SK-N-SH treated with all-trans-retinoic acid at 6 μM for 48 hours (cell line): ENCODE measurements around the gene ATPAF1.
"Not testable (repeated sequence)": the region's sequence is repeated elsewhere in the genome, so short reads cannot be mapped to it uniquely, and the experiment has no call there.

Experiments used
- ATAC-seq: fragments of 200-7000 bp; cut with Tn5 transposase; 3 replicates; pipeline ENCODE4 v1.9.1; 2020; ENCODE audit warnings: mild to moderate bottlenecking, moderate library complexity
- ARNTL ChIP-seq: fragments of 450-650 bp; formaldehyde crosslinking; IDR thresholded peaks from 2 replicates; pipeline ENCODE4 v1.5.0; 2020; ENCODE audit warnings: low read depth, mild to moderate bottlenecking, moderate library complexity, borderline replicate concordance
- BACH2 ChIP-seq: fragments of 250-450 bp; sonication (Bioruptor Pico); IDR thresholded peaks from 2 replicates; pipeline ENCODE4 v1.9.0; 2021; ENCODE audit warnings: mild to moderate bottlenecking, borderline replicate concordance
- CREB5 ChIP-seq: fragments of 250-450 bp; sonication (Bioruptor Pico); IDR thresholded peaks from 2 replicates; pipeline ENCODE4 v1.5.1; 2020; ENCODE audit warnings: low read depth, mild to moderate bottlenecking, moderate library complexity
- CSDC2 ChIP-seq: fragments of 250-450 bp; sonication (Bioruptor Pico); IDR thresholded peaks from 2 replicates; pipeline ENCODE4 v1.5.0; 2020; ENCODE audit warnings: mild to moderate bottlenecking, moderate library complexity
- CSRNP3 ChIP-seq: fragments of 250-450 bp; sonication (Bioruptor Pico); IDR thresholded peaks from 2 replicates; pipeline ENCODE4 v1.5.1; 2021; ENCODE audit warnings: mild to moderate bottlenecking, moderate library complexity
- ESRRG ChIP-seq: fragments of 250-450 bp; sonication (Bioruptor Pico); IDR thresholded peaks from 2 replicates; pipeline ENCODE4 v1.6.1; 2021; ENCODE audit warnings: mild to moderate bottlenecking
- GLIS3 ChIP-seq: fragments of 250-450 bp; sonication (Bioruptor Pico); IDR thresholded peaks from 2 replicates; pipeline ENCODE4 v1.5.0; 2020; ENCODE audit warnings: mild to moderate bottlenecking, moderate library complexity
- ISL1 ChIP-seq: fragments of 250-450 bp; sonication (Bioruptor Pico); IDR thresholded peaks from 2 replicates; pipeline ENCODE4 v2.1.2; 2022; ENCODE audit warnings: mild to moderate bottlenecking, moderate library complexity
- OSR1 ChIP-seq: fragments of 250-450 bp; sonication (Bioruptor Pico); IDR thresholded peaks from 2 replicates; pipeline ENCODE4 v1.8.0; 2022; ENCODE audit warnings: moderate library complexity, mild to moderate bottlenecking, inconsistent platforms
- POU6F1 ChIP-seq: fragments of 250-450 bp; sonication (Bioruptor Pico); IDR thresholded peaks from 2 replicates; pipeline ENCODE4 v1.8.0; 2021; ENCODE audit warnings: low read depth, mild to moderate bottlenecking, moderate library complexity, borderline replicate concordance
- PPARA ChIP-seq: fragments of 250-450 bp; sonication (Bioruptor Pico); IDR thresholded peaks from 2 replicates; pipeline ENCODE4 v1.5.0; 2020; ENCODE audit warnings: mild to moderate bottlenecking, borderline replicate concordance
- RARB ChIP-seq: fragments of 250-450 bp; sonication (Bioruptor Pico); IDR thresholded peaks from 2 replicates; pipeline ENCODE4 v1.8.0; 2021; ENCODE audit warnings: mild to moderate bottlenecking, moderate library complexity
- SNAI2 ChIP-seq: fragments of 250-450 bp; sonication (Bioruptor Pico); IDR thresholded peaks from 2 replicates; pipeline ENCODE4 v1.5.0; 2020; ENCODE audit warnings: mild to moderate bottlenecking, moderate library complexity
- TOX ChIP-seq: fragments of 250-450 bp; sonication (Bioruptor Pico); IDR thresholded peaks from 2 replicates; pipeline ENCODE4 v1.8.0; 2021; ENCODE audit warnings: mild to moderate bottlenecking, moderate library complexity, borderline replicate concordance
- ZC3H10 ChIP-seq: fragments of 250-450 bp; sonication (Bioruptor Pico); IDR thresholded peaks from 2 replicates; pipeline ENCODE4 v1.5.1; 2021; ENCODE audit warnings: mild to moderate bottlenecking, moderate library complexity
- ZFP3 ChIP-seq: fragments of 250-450 bp; sonication (Bioruptor Pico); IDR thresholded peaks from 2 replicates; pipeline ENCODE4 v1.5.0; 2020; ENCODE audit warnings: mild to moderate bottlenecking, moderate library complexity
- ZFP30 ChIP-seq: fragments of 450-650 bp; formaldehyde crosslinking; IDR thresholded peaks from 2 replicates; pipeline ENCODE4 v1.5.0; 2022; ENCODE audit warnings: mild to moderate bottlenecking, moderate library complexity
- ZNF565 ChIP-seq: fragments of 450-650 bp; formaldehyde crosslinking; conservative IDR thresholded peaks from 2 replicates; pipeline ENCODE4 v1.5.0; 2020; ENCODE audit warnings: low read depth, mild to moderate bottlenecking, moderate library complexity
- ZNF70 ChIP-seq: fragments of 450-650 bp; formaldehyde crosslinking; IDR thresholded peaks from 2 replicates; pipeline ENCODE4 v1.5.0; 2020; ENCODE audit warnings: mild to moderate bottlenecking, moderate library complexity
- ZNF8 ChIP-seq: fragments of 450-650 bp; formaldehyde crosslinking; IDR thresholded peaks from 2 replicates; pipeline ENCODE4 v1.5.0; 2020; ENCODE audit warnings: mild to moderate bottlenecking, moderate library complexity
- TF ChIP-seq, protein P1 (sequence below): fragments of 250-450 bp; sonication (Bioruptor Pico); IDR thresholded peaks from 2 replicates; pipeline ENCODE4 v1.5.0; 2020; ENCODE audit warnings: mild to moderate bottlenecking, moderate library complexity
- TF ChIP-seq, protein P2 (sequence below): fragments of 250-450 bp; sonication (Bioruptor Pico); IDR thresholded peaks from 2 replicates; pipeline ENCODE4 v1.8.0; 2020; ENCODE audit warnings: mild to moderate bottlenecking, moderate library complexity, borderline replicate concordance

ATPAF1 gene

DNA sequence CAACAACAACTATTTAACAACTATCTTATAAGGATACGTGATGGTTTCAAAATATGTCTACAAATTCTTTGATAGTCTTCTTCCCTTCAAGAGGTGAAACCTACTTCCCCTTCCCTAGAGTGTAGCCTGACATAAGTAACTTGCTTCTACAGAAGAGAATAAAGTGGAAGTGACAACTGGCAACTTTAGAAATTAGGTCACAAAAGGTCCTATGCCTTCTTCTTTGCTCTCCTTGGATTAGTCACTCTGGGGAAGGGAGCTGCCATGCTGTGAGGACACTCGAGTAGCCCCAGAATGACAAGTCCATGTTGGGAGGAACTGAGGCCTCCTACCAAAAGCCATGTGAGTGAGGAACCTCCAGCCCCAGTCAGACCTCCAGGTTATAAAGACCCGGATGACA lies 31.5 kb upstream of the ATPAF1 start (continued):
- no peak for TF ChIP-seq BACH2 (CRISPR knock-in tag)
- TF ChIP-seq ISL1: no peak
- TF ChIP-seq OSR1 (CRISPR knock-in tag): no peak
- TF ChIP-seq ZNF70: no peak
- TF ChIP-seq, all 23 proteins: peak for 0

GRCh38 chr1:46697053-46697452 lies 28.9 kb upstream of the ATPAF1 start:
- no peak for ATAC-seq
- TF ChIP-seq OSR1 (CRISPR knock-in tag): no peak
- no peak for TF ChIP-seq ZFP30
- TF ChIP-seq, protein P1, sequence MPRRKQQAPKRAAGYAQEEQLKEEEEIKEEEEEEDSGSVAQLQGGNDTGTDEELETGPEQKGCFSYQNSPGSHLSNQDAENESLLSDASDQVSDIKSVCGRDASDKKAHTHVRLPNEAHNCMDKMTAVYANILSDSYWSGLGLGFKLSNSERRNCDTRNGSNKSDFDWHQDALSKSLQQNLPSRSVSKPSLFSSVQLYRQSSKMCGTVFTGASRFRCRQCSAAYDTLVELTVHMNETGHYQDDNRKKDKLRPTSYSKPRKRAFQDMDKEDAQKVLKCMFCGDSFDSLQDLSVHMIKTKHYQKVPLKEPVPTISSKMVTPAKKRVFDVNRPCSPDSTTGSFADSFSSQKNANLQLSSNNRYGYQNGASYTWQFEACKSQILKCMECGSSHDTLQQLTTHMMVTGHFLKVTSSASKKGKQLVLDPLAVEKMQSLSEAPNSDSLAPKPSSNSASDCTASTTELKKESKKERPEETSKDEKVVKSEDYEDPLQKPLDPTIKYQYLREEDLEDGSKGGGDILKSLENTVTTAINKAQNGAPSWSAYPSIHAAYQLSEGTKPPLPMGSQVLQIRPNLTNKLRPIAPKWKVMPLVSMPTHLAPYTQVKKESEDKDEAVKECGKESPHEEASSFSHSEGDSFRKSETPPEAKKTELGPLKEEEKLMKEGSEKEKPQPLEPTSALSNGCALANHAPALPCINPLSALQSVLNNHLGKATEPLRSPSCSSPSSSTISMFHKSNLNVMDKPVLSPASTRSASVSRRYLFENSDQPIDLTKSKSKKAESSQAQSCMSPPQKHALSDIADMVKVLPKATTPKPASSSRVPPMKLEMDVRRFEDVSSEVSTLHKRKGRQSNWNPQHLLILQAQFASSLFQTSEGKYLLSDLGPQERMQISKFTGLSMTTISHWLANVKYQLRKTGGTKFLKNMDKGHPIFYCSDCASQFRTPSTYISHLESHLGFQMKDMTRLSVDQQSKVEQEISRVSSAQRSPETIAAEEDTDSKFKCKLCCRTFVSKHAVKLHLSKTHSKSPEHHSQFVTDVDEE (CRISPR knock-in tag): no peak
- no peak for TF ChIP-seq CSRNP3 (CRISPR knock-in tag)
- TF ChIP-seq ZNF565 (CRISPR knock-in tag): no peak
- no peak for TF ChIP-seq GLIS3 (CRISPR knock-in tag)
- TF ChIP-seq ESRRG (CRISPR knock-in tag): no peak
- no peak for TF ChIP-seq ZNF8
- no peak for TF ChIP-seq ZNF70
- no peak for TF ChIP-seq ISL1
- TF ChIP-seq CSDC2 (CRISPR knock-in tag): no peak
- TF ChIP-seq SNAI2 (CRISPR knock-in tag): no peak
- TF ChIP-seq, protein P2, sequence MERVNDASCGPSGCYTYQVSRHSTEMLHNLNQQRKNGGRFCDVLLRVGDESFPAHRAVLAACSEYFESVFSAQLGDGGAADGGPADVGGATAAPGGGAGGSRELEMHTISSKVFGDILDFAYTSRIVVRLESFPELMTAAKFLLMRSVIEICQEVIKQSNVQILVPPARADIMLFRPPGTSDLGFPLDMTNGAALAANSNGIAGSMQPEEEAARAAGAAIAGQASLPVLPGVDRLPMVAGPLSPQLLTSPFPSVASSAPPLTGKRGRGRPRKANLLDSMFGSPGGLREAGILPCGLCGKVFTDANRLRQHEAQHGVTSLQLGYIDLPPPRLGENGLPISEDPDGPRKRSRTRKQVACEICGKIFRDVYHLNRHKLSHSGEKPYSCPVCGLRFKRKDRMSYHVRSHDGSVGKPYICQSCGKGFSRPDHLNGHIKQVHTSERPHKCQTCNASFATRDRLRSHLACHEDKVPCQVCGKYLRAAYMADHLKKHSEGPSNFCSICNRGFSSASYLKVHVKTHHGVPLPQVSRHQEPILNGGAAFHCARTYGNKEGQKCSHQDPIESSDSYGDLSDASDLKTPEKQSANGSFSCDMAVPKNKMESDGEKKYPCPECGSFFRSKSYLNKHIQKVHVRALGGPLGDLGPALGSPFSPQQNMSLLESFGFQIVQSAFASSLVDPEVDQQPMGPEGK (CRISPR knock-in tag): no peak
- TF ChIP-seq POU6F1: no peak
- no peak for TF ChIP-seq ZC3H10 (CRISPR knock-in tag)

- not testable (repeated sequence) for ATAC-seq
These were observed 26.5 kb upstream of the ATPAF1 start for GRCh38 chr1:46694676-46695075.

GRCh38 chr1:46692811-46693770 lies 24.9 kb upstream of the ATPAF1 start:
- ATAC-seq: no peak
- no peak for TF ChIP-seq OSR1 (CRISPR knock-in tag)
- no peak for TF ChIP-seq ZNF8
- TF ChIP-seq POU6F1: no peak
- TF ChIP-seq ISL1: no peak
- no peak for TF ChIP-seq RARB (CRISPR knock-in tag)
- TF ChIP-seq TOX (CRISPR knock-in tag): no peak
- TF ChIP-seq ZFP3 (CRISPR knock-in tag): no peak
- no peak for TF ChIP-seq CSDC2 (CRISPR knock-in tag)
- no peak for TF ChIP-seq ZC3H10 (CRISPR knock-in tag)
- TF ChIP-seq ARNTL (CRISPR knock-in tag): no peak
- TF ChIP-seq GLIS3 (CRISPR knock-in tag): no peak
- no peak for TF ChIP-seq ZNF565 (CRISPR knock-in tag)
- no peak for TF ChIP-seq ESRRG (CRISPR knock-in tag)
- TF ChIP-seq PPARA (CRISPR knock-in tag): no peak
- no peak for TF ChIP-seq SNAI2 (CRISPR knock-in tag)
- TF ChIP-seq, protein P2 (CRISPR knock-in tag): no peak
- no peak for TF ChIP-seq CREB5 (CRISPR knock-in tag)
